C4-2B (cell line): ENCODE data around the gene PSG6.
"Not testable (repeated sequence)": the region's sequence is repeated elsewhere in the genome, so short reads cannot be mapped to it uniquely, and the experiment has no call there.

ENCODE experiments used
- CTCF ChIP-seq: fragments of 450-650 bp; conservative IDR thresholded peaks from 2 replicates; pipeline ENCODE4 v1.5.1; 2017; ENCODE audit warnings: mild to moderate bottlenecking
- ZFX ChIP-seq: fragments of 450-650 bp; IDR thresholded peaks from 2 replicates; pipeline ENCODE4 v1.6.1; 2017

- TF ChIP-seq CTCF: peak; percentile 65
- not testable (repeated sequence) for TF ChIP-seq ZFX
Measured at GRCh38 chr19:42856866-42857543, 60.7 kb downstream of the PSG6 start.
